GM12878 (cell line): ENCODE measurements around the gene CALD1. TPM values are rescaled to one million over a fixed set of nuclear protein-coding genes. Genes with fewer than 3 reads are reported as not detected.

Source experiments
- ATAC-seq: fragments of 200-7000 bp; cut with Tn5 transposase; 3 replicates; pipeline ENCODE4 v1.9.1; 2020; ENCODE audit warnings: mild to moderate bottlenecking, moderate library complexity
- BruUV-seq: library from RNA; stranded (reverse); fragments of 400-500 nt; replicated peaks from 2 replicates; lab custom pipeline; 2021; lab: Mats Ljungman, UMichigan
- CTCF ChIA-PET: fragments of 300-600 bp; sonication (Branson Sonifier 250); formaldehyde crosslinking; extraction: SDS; loops from one replicate; lab custom pipeline; 2021; ENCODE audit warnings: inconsistent platforms; lab: Yijun Ruan, JAX
- POLR2A ChIA-PET: fragments of 350-600 bp; formaldehyde crosslinking; extraction: SDS; loops from one replicate; lab custom pipeline; 2021; ENCODE audit warnings: inconsistent platforms; lab: Charles Lee
- RAD21 ChIA-PET: fragments of 300-600 bp; sonication (Branson Sonifier 250); formaldehyde crosslinking; loops from one replicate; lab custom pipeline; 2023; ENCODE audit warnings: antibody characterized with exemption; ENCODE audit not compliant: unreplicated experiment; lab: Charles Lee
- SMC1A ChIA-PET: fragments of 300-600 bp; sonication (Branson Sonifier 250); formaldehyde crosslinking; loops from one replicate; lab custom pipeline; 2023; ENCODE audit not compliant: unreplicated experiment, uncharacterized antibody; lab: Charles Lee
- DNase-seq: peaks from one replicate; pipeline ENCODE4 v3.0.0-alpha.2; 2011; ENCODE audit warnings: low read depth, low spot score
- FAIRE-seq: peaks from 3 replicates; lab custom pipeline; 2011; peaks lifted over from hg19 to GRCh38; lab: Jason Lieb, UNC
- H2AFZ ChIP-seq: 2 replicates; pipeline ENCODE4 v1.6.0; 2011; ENCODE audit warnings: low read depth, low read length, control low read depth; ENCODE audit not compliant: control insufficient read depth
- H3K27ac ChIP-seq: 2 replicates; pipeline ENCODE4 v1.5.1; 2011; ENCODE audit warnings: control low read depth; ENCODE audit not compliant: control insufficient read depth, insufficient read depth
- H3K27me3 ChIP-seq, 2 experiments: replicated peaks in 1 of 2; 2 replicates each; pipeline versions ENCODE4 v1.6.0 to v1.6.1; 2011; ENCODE audit warnings: low read length in 1 of 2; ENCODE audit not compliant: control insufficient read depth in 2 of 2, insufficient read depth in 2 of 2
- H3K36me3 ChIP-seq, 2 experiments: 2 replicates each; pipeline ENCODE4 v1.5.1; 2011; ENCODE audit warnings: low read length in 1 of 2; ENCODE audit not compliant: control insufficient read depth in 2 of 2, insufficient read depth in 2 of 2
- H3K4me1 ChIP-seq: 2 replicates; pipeline ENCODE4 v1.6.1; 2011; ENCODE audit warnings: mild to moderate bottlenecking, low read length, moderate library complexity, mixed read lengths; ENCODE audit not compliant: control insufficient read depth, insufficient read depth
- H3K4me2 ChIP-seq: 2 replicates; pipeline ENCODE4 v1.6.0; 2011; ENCODE audit warnings: control low read depth; ENCODE audit not compliant: control insufficient read depth, insufficient read depth
- H3K4me3 ChIP-seq: fragments of 200-600 bp; sonication (generic); 2 replicates; pipeline ENCODE4 v1.5.1; 2016
- H3K79me2 ChIP-seq: 2 replicates; pipeline ENCODE4 v1.6.0; 2011; ENCODE audit warnings: low read length; ENCODE audit not compliant: control insufficient read depth, insufficient read depth
- H3K9ac ChIP-seq: 2 replicates; pipeline ENCODE4 v1.8.0; 2011; ENCODE audit warnings: low read length, control low read depth, mixed read lengths; ENCODE audit not compliant: control insufficient read depth, insufficient read depth
- H3K9me3 ChIP-seq: replicated peaks from 3 replicates; pipeline ENCODE4 v1.5.1; 2011; ENCODE audit warnings: mild to moderate bottlenecking, low read length; ENCODE audit not compliant: control insufficient read depth, insufficient read depth
- H4K20me1 ChIP-seq: 2 replicates; pipeline ENCODE4 v1.6.0; 2011; ENCODE audit not compliant: control insufficient read depth, insufficient read depth
- EP300 ChIP-seq, 2 experiments: fragments of 150-350 bp in 1 of 2; IDR thresholded peaks; 2 replicates each; pipeline ENCODE4 v1.6.1; 2011 to 2012; ENCODE audit warnings: low read depth in 2 of 2, low read length in 2 of 2, borderline replicate concordance in 1 of 2, improper control_type of control experiment in 1 of 2, inconsistent platforms in 1 of 2; ENCODE audit not compliant: control insufficient read depth in 1 of 2
- HDAC6 ChIP-seq: fragments of 200-600 bp; sonication (generic); IDR thresholded peaks from one replicate; pipeline ENCODE4 v1.8.0; 2017; ENCODE audit warnings: antibody characterized with exemption; ENCODE audit not compliant: unreplicated experiment
- KDM1A ChIP-seq: fragments of 200-600 bp; sonication (generic); IDR thresholded peaks from 2 replicates; pipeline ENCODE4 v1.6.1; 2016; ENCODE audit warnings: borderline replicate concordance
- NR2C2 ChIP-seq: IDR thresholded peaks from 2 replicates; pipeline ENCODE4 v1.6.1; 2011; ENCODE audit warnings: borderline replicate concordance, low read depth; ENCODE audit not compliant: control insufficient read depth, insufficient read length
- POU2F2 ChIP-seq: IDR thresholded peaks from 3 replicates; pipeline ENCODE4 v1.6.1; 2011; ENCODE audit warnings: low read depth, mild to moderate bottlenecking, low read length, borderline replicate concordance
- RAD21 ChIP-seq: IDR thresholded peaks from 2 replicates; pipeline ENCODE4 v1.6.1; 2011; ENCODE audit warnings: mild to moderate bottlenecking, low read depth, low read length, moderate library complexity; ENCODE audit not compliant: insufficient read depth
- RELA ChIP-seq: fragments of 450-650 bp; IDR thresholded peaks from 2 replicates; pipeline ENCODE4 v1.8.0; 2014; ENCODE audit warnings: borderline replicate concordance; ENCODE audit not compliant: partially characterized antibody
- RFX5 ChIP-seq: IDR thresholded peaks from 2 replicates; pipeline ENCODE4 v1.6.1; 2011; ENCODE audit warnings: low read depth, low read length, improper control_type of control experiment
- SMARCA5 ChIP-seq: fragments of 450-650 bp; IDR thresholded peaks from 2 replicates; pipeline ENCODE4 v1.6.1; 2017; ENCODE audit warnings: mild to moderate bottlenecking
- SREBF1 ChIP-seq: IDR thresholded peaks from 2 replicates; pipeline ENCODE4 v1.6.1; 2012; ENCODE audit warnings: mild to moderate bottlenecking, low read length
- SRF ChIP-seq, 2 experiments: IDR thresholded peaks; 2 replicates each; pipeline ENCODE4 v1.6.1; 2011; ENCODE audit warnings: low read depth in 2 of 2, low read length in 2 of 2, mild to moderate bottlenecking in 1 of 2, moderate library complexity in 1 of 2
- TCF12 ChIP-seq: IDR thresholded peaks from 2 replicates; pipeline ENCODE4 v1.6.1; 2011; ENCODE audit warnings: low read depth, mild to moderate bottlenecking, low read length
- ZNF24 ChIP-seq: fragments of 450-650 bp; IDR thresholded peaks from 2 replicates; pipeline ENCODE4 v1.6.1; 2017; ENCODE audit warnings: antibody characterized with exemption, mild to moderate bottlenecking
- ZZZ3 ChIP-seq: IDR thresholded peaks from 2 replicates; pipeline ENCODE4 v1.6.1; 2011; ENCODE audit warnings: low read depth; ENCODE audit not compliant: control insufficient read depth, insufficient read length
- WGBS: methylation state at CpG from one replicate; pipeline ENCODE4 v1.1.6; 2016; ENCODE audit warnings: low lambda C conversion rate; ENCODE audit not compliant: insufficient replicate concordance, insufficient coverage; ENCODE audit errors: missing lambda C conversion rate; 5-methylcytosine and 5-hydroxymethylcytosine counted together
- in situ Hi-C: fragments of 300-500 bp; cut with MboI; formaldehyde crosslinking; loops from 9 replicates; pipeline ENCODE4 v1.14.3; 2018; ENCODE audit warnings: mixed read lengths
- intact Hi-C: fragments of 100-400 bp; cut with micrococcal nuclease; formaldehyde crosslinking; loops from one replicate; pipeline ENCODE4 v1.14.2; 2022; ENCODE audit not compliant: unreplicated experiment
- polyA plus RNA-seq, 11 experiments: library from polyadenylated mRNA; depleted of rRNA in 4 of 11; unstranded in 6 of 11; stranded (reverse) in 5 of 11; fragments of >200 nt; fragmentation: Nextera tagmentation in 4 of 11; fragmentation: Illumina TruSeq in 1 of 11; extraction: Ambion mirVana in 4 of 11; extraction: Trizol in 1 of 11; gene quantifications; 1 replicate in 1 of 11; 2 replicates in 10 of 11; pipeline versions ENCODE4 v1.2.1 to v1.2.3, GENCODE V29; 2011 to 2016; ENCODE audit warnings: inconsistent platforms in 2 of 11, missing spikeins in 2 of 11, low read depth in 1 of 11
- total RNA-seq, 4 experiments: library from RNA; depleted of rRNA in 3 of 4; stranded (reverse); fragments of >200 nt in 3 of 4; fragmentation: Illumina TruSeq in 1 of 4; extraction: Trizol in 1 of 4; gene quantifications; 2 replicates each; pipeline versions ENCODE4 v1.2.1 to v1.2.3, GENCODE V29; 2013 to 2021

CALD1 gene
- total and polyA plus RNA-seq, 10 of the 15 experiments (the other 5 are each of a cell fraction or from before 2014, with no cell fraction given) = 0.03 to 1.3 (median 0.22) TPM

- Histone ChIP-seq H4K20me1 (no peaks in the 10 kb centered on the region), H3K36me3 (no peaks in the 10 kb centered on the region), H3K9ac (no peak overlapping the region), H3K27me3 (no peaks in the 10 kb centered on the region), H3K79me2 (no peaks in the 10 kb centered on the region), H3K4me1 (no peaks in the 10 kb centered on the region), H3K4me3 (no peak overlapping the region), H2AFZ (no peak overlapping the region), H3K9me3 (no peaks in the 10 kb centered on the region; the same call in 2 of the 3 replicates), H3K4me2 (no peak overlapping the region), H3K27ac (no peak overlapping the region)
- in situ Hi-C loops (no loop called here), intact Hi-C loops (no loop called here)
- 0% methylated on average over 2 of the region's 2 CpGs for WGBS
- RAD21 ChIA-PET = interaction anchor here (0.9 to 1.1 kb wide), 2 partner anchors 15 to 27 kb away, joined by 3 to 5 read pairs; no protein-coding TSS in a partner anchor
- SMC1A ChIA-PET = interaction anchor here (0.5 to 2.0 kb wide), 6 partner anchors 8 to 475 kb away, joined by 3 to 6 read pairs (median 4); no protein-coding TSS in a partner anchor
- CTCF ChIA-PET = interaction anchor here (0.8 to 1.2 kb wide), 2 partner anchors 16 to 37 kb away, joined by 3 read pairs; no protein-coding TSS in a partner anchor
- FAIRE-seq = no peak
- POLR2A ChIA-PET = interaction anchor here (0.6 to 1.4 kb wide), 3 partner anchors 9 to 20 kb away, joined by 3 to 4 read pairs (median 4); no protein-coding TSS in a partner anchor
- ATAC-seq = no peak
- no peak for DNase-seq
- no TSS peak for BruUV-seq
- TF ChIP-seq SRF (IDR thresholded peaks at IDR 0.05; ENCODE audit: low read depth in 2 of 2, low read length in 2 of 2) (no peak), NR2C2 (no peak), KDM1A (no peak), TCF12 (no peak), HDAC6 (no peak), ZNF24 (no peak), SREBF1 (no peak), EP300 (IDR thresholded peaks at IDR 0.05; ENCODE audit: borderline replicate concordance in 1 of 2, control insufficient read depth in 1 of 2, low read depth in 2 of 2, low read length in 2 of 2) (no peak), POU2F2 (no peak), SMARCA5 (no peak), RAD21 (no peak), ZZZ3 (no peak), RFX5 (no peak), RELA (no peak)
Observed at GRCh38 chr7:134927076-134927475, 147.6 kb downstream of the CALD1 start.
